Measurements from ENCODE around the gene LDLRAD3.

DNA sequence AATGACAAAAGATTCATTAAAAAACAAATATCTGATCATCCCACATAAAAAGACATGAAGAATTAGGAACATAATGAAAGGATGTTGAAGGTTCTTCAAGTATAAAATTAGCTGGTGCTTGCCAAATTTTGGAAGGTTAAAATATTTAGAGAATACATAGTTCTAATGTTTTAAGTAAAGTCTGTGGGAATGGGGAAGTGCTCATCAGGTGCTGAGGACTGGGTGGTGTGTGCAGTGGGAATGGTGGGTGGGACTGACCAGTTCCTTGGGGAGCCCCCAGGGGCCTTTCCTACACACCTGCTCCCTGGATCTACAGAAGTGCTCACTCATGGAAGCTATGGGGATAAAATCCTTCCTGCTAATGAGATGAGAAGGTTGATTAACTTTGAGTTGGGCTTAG, 11.8 kb downstream of the LDLRAD3 start:
- TF ChIP-seq, protein P1, sequence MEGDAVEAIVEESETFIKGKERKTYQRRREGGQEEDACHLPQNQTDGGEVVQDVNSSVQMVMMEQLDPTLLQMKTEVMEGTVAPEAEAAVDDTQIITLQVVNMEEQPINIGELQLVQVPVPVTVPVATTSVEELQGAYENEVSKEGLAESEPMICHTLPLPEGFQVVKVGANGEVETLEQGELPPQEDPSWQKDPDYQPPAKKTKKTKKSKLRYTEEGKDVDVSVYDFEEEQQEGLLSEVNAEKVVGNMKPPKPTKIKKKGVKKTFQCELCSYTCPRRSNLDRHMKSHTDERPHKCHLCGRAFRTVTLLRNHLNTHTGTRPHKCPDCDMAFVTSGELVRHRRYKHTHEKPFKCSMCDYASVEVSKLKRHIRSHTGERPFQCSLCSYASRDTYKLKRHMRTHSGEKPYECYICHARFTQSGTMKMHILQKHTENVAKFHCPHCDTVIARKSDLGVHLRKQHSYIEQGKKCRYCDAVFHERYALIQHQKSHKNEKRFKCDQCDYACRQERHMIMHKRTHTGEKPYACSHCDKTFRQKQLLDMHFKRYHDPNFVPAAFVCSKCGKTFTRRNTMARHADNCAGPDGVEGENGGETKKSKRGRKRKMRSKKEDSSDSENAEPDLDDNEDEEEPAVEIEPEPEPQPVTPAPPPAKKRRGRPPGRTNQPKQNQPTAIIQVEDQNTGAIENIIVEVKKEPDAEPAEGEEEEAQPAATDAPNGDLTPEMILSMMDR (optimal IDR thresholded peaks at IDR 0.05 in 1 of 3, IDR thresholded peaks at IDR 0.05 in 1 of 3, conservative IDR thresholded peaks at IDR 0.05 in 1 of 3; ENCODE audit: extremely low read depth in 1 of 3, insufficient read depth in 2 of 3, low read length in 3 of 3), result no peak
- TF ChIP-seq EZH2 (IDR thresholded peaks at IDR 0.05; ENCODE audit: low read length), result no peak

All from keratinocyte (primary cell).